Panc1 (cell line): ENCODE results near the gene IKZF4. TPM values are rescaled to one million over a fixed set of nuclear protein-coding genes. Genes with fewer than 3 reads are reported as not detected.

Source experiments
- ATAC-seq: fragments of 200-7000 bp; cut with Tn5 transposase; 2 replicates; pipeline ENCODE4 v1.9.1; 2020; ENCODE audit warnings: mild to moderate bottlenecking, moderate library complexity
- BruUV-seq: library from RNA; stranded (reverse); fragments of 400-500 nt; replicated peaks from 2 replicates; lab custom pipeline; 2021; lab: Mats Ljungman, UMichigan
- CTCF ChIA-PET: fragments of 300-600 bp; sonication (Branson Sonifier 250); formaldehyde crosslinking; loops from one replicate; lab custom pipeline; 2022; ENCODE audit warnings: antibody characterized with exemption; lab: Charles Lee
- POLR2A ChIA-PET: fragments of 300-600 bp; sonication (Branson Sonifier 250); formaldehyde crosslinking; loops from one replicate; lab custom pipeline; 2022; ENCODE audit warnings: antibody characterized with exemption; lab: Charles Lee
- DNase-seq: peaks from one replicate; pipeline ENCODE4 v3.0.0-alpha.2; 2010; ENCODE audit warnings: low read depth, low spot score
- H3K27ac ChIP-seq: 2 replicates; pipeline ENCODE4 v1.5.1; 2011; ENCODE audit warnings: mild to moderate bottlenecking, low read length, inconsistent platforms
- H3K27me3 ChIP-seq: fragments of 200-500 bp; sonication (Bioruptor generic); 2 replicates; pipeline ENCODE4 v1.6.0; 2014; ENCODE audit warnings: low read length, inconsistent platforms; ENCODE audit not compliant: control insufficient read depth, insufficient read depth
- H3K36me3 ChIP-seq: fragments of 200-500 bp; sonication (Bioruptor generic); 2 replicates; pipeline ENCODE4 v1.5.1; 2014; ENCODE audit warnings: inconsistent platforms, mild to moderate bottlenecking, low read length, moderate library complexity; ENCODE audit not compliant: control insufficient read depth, insufficient read depth
- H3K4me1 ChIP-seq: 2 replicates; pipeline ENCODE4 v1.5.1; 2011; ENCODE audit warnings: inconsistent platforms, mild to moderate bottlenecking, low read length, moderate library complexity; ENCODE audit not compliant: control insufficient read depth, insufficient read depth
- H3K4me3 ChIP-seq, 2 experiments: 2 replicates each; pipeline ENCODE4 v1.5.1; 2011 to 2012; ENCODE audit warnings: low read depth in 2 of 2, low read length in 2 of 2, mild to moderate bottlenecking in 2 of 2, inconsistent platforms in 1 of 2, moderate library complexity in 1 of 2
- H3K9me3 ChIP-seq: fragments of 200-500 bp; sonication (Bioruptor generic); 2 replicates; pipeline ENCODE4 v1.5.1; 2014; ENCODE audit warnings: low read depth, mild to moderate bottlenecking, inconsistent platforms, low read length, moderate library complexity; ENCODE audit not compliant: control insufficient read depth, insufficient read depth
- POLR2AphosphoS5 ChIP-seq: IDR thresholded peaks from 2 replicates; pipeline ENCODE4 v1.6.1; 2012; ENCODE audit warnings: mild to moderate bottlenecking, low read depth, low read length, moderate library complexity
- SIN3A ChIP-seq: IDR thresholded peaks from 2 replicates; pipeline ENCODE4 v1.6.1; 2012; ENCODE audit warnings: low read depth, mild to moderate bottlenecking, low read length, moderate library complexity, borderline replicate concordance; ENCODE audit not compliant: insufficient read depth
- TCF7L2 ChIP-seq: IDR thresholded peaks from 2 replicates; pipeline ENCODE4 v1.6.1; 2011; ENCODE audit warnings: mild to moderate bottlenecking, low read depth, low read length, inconsistent platforms
- in situ Hi-C: cut with HindIII; loops from 2 replicates; pipeline ENCODE4 v1.10.0; 2016; ENCODE audit warnings: low sequenced_read_pairs, low pct_unique_long_range_greater_than_20kb
- intact Hi-C: fragments of 100-400 bp; cut with micrococcal nuclease; formaldehyde crosslinking; loops from one replicate; pipeline ENCODE4 v1.10.0; 2022; ENCODE audit not compliant: unreplicated experiment
- total RNA-seq: library from RNA; stranded (reverse); gene quantifications from one replicate; pipeline ENCODE4 v1.2.1, GENCODE V29; 2021; ENCODE audit not compliant: unreplicated experiment
- TF ChIP-seq, protein P1 (sequence below): fragments of 450-650 bp; IDR thresholded peaks from 2 replicates; pipeline ENCODE4 v1.5.1; 2017; ENCODE audit warnings: mild to moderate bottlenecking
- TF ChIP-seq, protein P2 (sequence below), 2 experiments: IDR thresholded peaks; 2 replicates each; pipeline ENCODE4 v1.6.1; 2011 to 2012; ENCODE audit warnings: low read depth in 2 of 2, control low read depth in 1 of 2, low read length in 1 of 2, mild to moderate bottlenecking in 1 of 2, moderate library complexity in 1 of 2; ENCODE audit not compliant: insufficient read depth in 1 of 2

IKZF4 gene
- total RNA-seq, 1 experiment from 2014 or later = 6.9 TPM

DNA sequence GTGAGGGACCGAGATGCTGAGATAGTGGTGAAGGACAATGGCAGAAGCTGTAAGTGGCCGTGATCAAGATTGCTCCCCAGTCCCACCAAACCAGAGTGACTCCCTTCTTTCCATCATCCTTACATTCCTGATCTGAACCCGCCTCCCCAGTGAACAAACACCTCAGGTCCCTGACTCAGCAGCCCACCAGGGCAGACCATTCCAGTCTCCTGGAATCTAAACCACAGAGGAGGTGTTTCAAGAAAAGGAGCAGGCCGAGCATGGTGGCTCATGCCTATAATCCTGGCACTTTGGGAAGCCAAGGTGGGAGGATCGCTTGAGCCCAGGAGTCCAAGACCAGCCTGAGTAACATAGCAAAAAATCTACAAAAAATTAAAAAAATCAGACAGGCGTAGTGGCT, 65.8 kb downstream of the IKZF4 start:
- H3K4me1 ChIP-seq = no peaks in the 10 kb centered on the region
- no peak for ATAC-seq
- intact Hi-C loops (no loop called here), in situ Hi-C loops (no loop called here)
- BruUV-seq = no TSS peak
- CTCF ChIA-PET = no interaction called here
- POLR2A ChIA-PET = no interaction called here
- H3K27ac ChIP-seq = no peak overlapping the region
- H3K27me3 ChIP-seq = no peaks in the 10 kb centered on the region
- no peaks in the 10 kb centered on the region for H3K36me3 ChIP-seq
- TF ChIP-seq TCF7L2 (no peak), POLR2AphosphoS5 (no peak), SIN3A (no peak)
- TF ChIP-seq, protein P1, sequence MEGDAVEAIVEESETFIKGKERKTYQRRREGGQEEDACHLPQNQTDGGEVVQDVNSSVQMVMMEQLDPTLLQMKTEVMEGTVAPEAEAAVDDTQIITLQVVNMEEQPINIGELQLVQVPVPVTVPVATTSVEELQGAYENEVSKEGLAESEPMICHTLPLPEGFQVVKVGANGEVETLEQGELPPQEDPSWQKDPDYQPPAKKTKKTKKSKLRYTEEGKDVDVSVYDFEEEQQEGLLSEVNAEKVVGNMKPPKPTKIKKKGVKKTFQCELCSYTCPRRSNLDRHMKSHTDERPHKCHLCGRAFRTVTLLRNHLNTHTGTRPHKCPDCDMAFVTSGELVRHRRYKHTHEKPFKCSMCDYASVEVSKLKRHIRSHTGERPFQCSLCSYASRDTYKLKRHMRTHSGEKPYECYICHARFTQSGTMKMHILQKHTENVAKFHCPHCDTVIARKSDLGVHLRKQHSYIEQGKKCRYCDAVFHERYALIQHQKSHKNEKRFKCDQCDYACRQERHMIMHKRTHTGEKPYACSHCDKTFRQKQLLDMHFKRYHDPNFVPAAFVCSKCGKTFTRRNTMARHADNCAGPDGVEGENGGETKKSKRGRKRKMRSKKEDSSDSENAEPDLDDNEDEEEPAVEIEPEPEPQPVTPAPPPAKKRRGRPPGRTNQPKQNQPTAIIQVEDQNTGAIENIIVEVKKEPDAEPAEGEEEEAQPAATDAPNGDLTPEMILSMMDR = no peak
- TF ChIP-seq, protein P2, sequence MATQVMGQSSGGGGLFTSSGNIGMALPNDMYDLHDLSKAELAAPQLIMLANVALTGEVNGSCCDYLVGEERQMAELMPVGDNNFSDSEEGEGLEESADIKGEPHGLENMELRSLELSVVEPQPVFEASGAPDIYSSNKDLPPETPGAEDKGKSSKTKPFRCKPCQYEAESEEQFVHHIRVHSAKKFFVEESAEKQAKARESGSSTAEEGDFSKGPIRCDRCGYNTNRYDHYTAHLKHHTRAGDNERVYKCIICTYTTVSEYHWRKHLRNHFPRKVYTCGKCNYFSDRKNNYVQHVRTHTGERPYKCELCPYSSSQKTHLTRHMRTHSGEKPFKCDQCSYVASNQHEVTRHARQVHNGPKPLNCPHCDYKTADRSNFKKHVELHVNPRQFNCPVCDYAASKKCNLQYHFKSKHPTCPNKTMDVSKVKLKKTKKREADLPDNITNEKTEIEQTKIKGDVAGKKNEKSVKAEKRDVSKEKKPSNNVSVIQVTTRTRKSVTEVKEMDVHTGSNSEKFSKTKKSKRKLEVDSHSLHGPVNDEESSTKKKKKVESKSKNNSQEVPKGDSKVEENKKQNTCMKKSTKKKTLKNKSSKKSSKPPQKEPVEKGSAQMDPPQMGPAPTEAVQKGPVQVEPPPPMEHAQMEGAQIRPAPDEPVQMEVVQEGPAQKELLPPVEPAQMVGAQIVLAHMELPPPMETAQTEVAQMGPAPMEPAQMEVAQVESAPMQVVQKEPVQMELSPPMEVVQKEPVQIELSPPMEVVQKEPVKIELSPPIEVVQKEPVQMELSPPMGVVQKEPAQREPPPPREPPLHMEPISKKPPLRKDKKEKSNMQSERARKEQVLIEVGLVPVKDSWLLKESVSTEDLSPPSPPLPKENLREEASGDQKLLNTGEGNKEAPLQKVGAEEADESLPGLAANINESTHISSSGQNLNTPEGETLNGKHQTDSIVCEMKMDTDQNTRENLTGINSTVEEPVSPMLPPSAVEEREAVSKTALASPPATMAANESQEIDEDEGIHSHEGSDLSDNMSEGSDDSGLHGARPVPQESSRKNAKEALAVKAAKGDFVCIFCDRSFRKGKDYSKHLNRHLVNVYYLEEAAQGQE (IDR thresholded peaks at IDR 0.05; ENCODE audit: insufficient read depth in 1 of 2, low read depth in 2 of 2, low read length in 1 of 2) = no peak
- no peak for DNase-seq
- H3K4me3 ChIP-seq = no peak overlapping the region
- H3K9me3 ChIP-seq = no peaks in the 10 kb centered on the region

DNA sequence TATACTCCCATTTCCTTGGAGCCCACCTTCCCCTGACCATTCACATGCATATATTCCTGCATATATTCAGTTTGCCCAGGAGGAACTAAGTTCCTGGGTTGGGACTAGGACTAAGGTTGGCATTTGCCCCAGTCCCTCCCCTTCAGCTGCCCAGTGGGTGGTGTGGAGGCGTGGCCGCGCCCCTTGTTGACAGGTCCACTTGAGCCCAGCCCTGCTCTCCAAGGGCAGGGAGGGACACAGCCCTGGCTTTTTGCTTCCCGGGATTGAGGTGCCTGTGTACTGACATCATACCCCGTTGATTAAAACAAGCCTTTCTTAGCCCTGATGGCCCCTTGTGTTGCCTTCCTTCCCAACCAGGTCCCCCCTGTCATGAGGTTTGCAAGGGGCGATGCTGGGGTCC, 66.4 kb downstream of the IKZF4 start:
- no TSS peak for BruUV-seq
- ATAC-seq = no peak
- Histone ChIP-seq H3K27ac (no peak overlapping the region), H3K36me3 (no peaks in the 10 kb centered on the region), H3K4me3 (no peak overlapping the region), H3K9me3 (no peaks in the 10 kb centered on the region), H3K27me3 (no peaks in the 10 kb centered on the region), H3K4me1 (no peaks in the 10 kb centered on the region)
- intact Hi-C loops = no loop called here
- TF ChIP-seq, protein P1 = no peak
- POLR2A ChIA-PET = no interaction called here
- CTCF ChIA-PET = no interaction called here
- in situ Hi-C loops = no loop called here
- DNase-seq = no peak

Other genes starting within 250 kb of the IKZF4 start
- 69.3 TPM for gene SARNP, start 203.3 kb upstream of the IKZF4 start, total RNA-seq
- 59.6 TPM for gene ORMDL2, start 203.0 kb upstream of the IKZF4 start, total RNA-seq
- gene DNAJC14, start 191.5 kb upstream of the IKZF4 start, total RNA-seq = 51.9 TPM
- 0.05 TPM for gene MMP19, start 178.1 kb upstream of the IKZF4 start, total RNA-seq
- 32.2 TPM for gene PYM1, start 93.1 kb upstream of the IKZF4 start, total RNA-seq
- 7.6 TPM for gene DGKA, start 89.9 kb upstream of the IKZF4 start, total RNA-seq
- gene PMEL, start 55.0 kb upstream of the IKZF4 start, total RNA-seq = 1.2 TPM
- 72.9 TPM for gene CDK2, start 54.2 kb upstream of the IKZF4 start, total RNA-seq
- gene RAB5B, start 47.0 kb upstream of the IKZF4 start, total RNA-seq = 102 TPM
- gene SUOX, start 23.8 kb upstream of the IKZF4 start, total RNA-seq = 20.7 TPM
- 46.4 TPM for gene RPS26, start 20.9 kb downstream of the IKZF4 start, total RNA-seq
- gene ERBB3, start 59.1 kb downstream of the IKZF4 start, total RNA-seq = 0.90 TPM
- gene PA2G4, start 83.5 kb downstream of the IKZF4 start, total RNA-seq = 175 TPM
- 2,264 TPM for gene RPL41, start 95.6 kb downstream of the IKZF4 start, total RNA-seq
- 6.0 TPM for gene ZC3H10, start 97.2 kb downstream of the IKZF4 start, total RNA-seq
- gene ESYT1, start 107.2 kb downstream of the IKZF4 start, total RNA-seq = 152 TPM
- gene MYL6B, start 131.5 kb downstream of the IKZF4 start, total RNA-seq = 66.5 TPM
- 1,024 TPM for gene MYL6, start 137.3 kb downstream of the IKZF4 start, total RNA-seq
- 129 TPM for gene SMARCC2, start 168.4 kb downstream of the IKZF4 start, total RNA-seq
- 35.3 TPM for gene RNF41, start 200.9 kb downstream of the IKZF4 start, total RNA-seq
- 99.6 TPM for gene NABP2, start 203.3 kb downstream of the IKZF4 start, total RNA-seq
- gene SLC39A5, start 209.0 kb downstream of the IKZF4 start, total RNA-seq = 0.23 TPM
- 67.5 TPM for gene ANKRD52, start 237.3 kb downstream of the IKZF4 start, total RNA-seq
- gene COQ10A, start 245.9 kb downstream of the IKZF4 start, total RNA-seq = 20.0 TPM